SK-N-SH (cell line): ENCODE measurements around the gene C19orf47.

Source experiments
- CTCF ChIP-seq: fragments of 200-600 bp; sonication (generic); IDR thresholded peaks from 2 replicates; pipeline ENCODE4 v1.6.1; 2017; ENCODE audit warnings: antibody characterized with exemption, mild to moderate bottlenecking, moderate library complexity
- MXI1 ChIP-seq: IDR thresholded peaks from 2 replicates; pipeline ENCODE4 v1.6.1; 2012; ENCODE audit warnings: mild to moderate bottlenecking, low read depth, low read length, improper control_type of control experiment
- POLR2AphosphoS5 ChIP-seq: IDR thresholded peaks from 2 replicates; pipeline ENCODE4 v1.6.1; 2012; ENCODE audit warnings: low read depth, low read length
- SIN3A ChIP-seq: IDR thresholded peaks from 2 replicates; pipeline ENCODE4 v1.6.1; 2012; ENCODE audit warnings: low read depth, mild to moderate bottlenecking, low read length, moderate library complexity, borderline replicate concordance
- TEAD4 ChIP-seq: IDR thresholded peaks from 2 replicates; pipeline ENCODE4 v1.4.0; 2012; ENCODE audit warnings: mild to moderate bottlenecking, borderline replicate concordance; ENCODE audit not compliant: insufficient read depth
- TF ChIP-seq, protein P1 (sequence below): fragments of 150-350 bp; IDR thresholded peaks from 2 replicates; pipeline ENCODE4 v1.6.1; 2017; ENCODE audit warnings: antibody characterized with exemption, low read length, low read depth, borderline replicate concordance

DNA sequence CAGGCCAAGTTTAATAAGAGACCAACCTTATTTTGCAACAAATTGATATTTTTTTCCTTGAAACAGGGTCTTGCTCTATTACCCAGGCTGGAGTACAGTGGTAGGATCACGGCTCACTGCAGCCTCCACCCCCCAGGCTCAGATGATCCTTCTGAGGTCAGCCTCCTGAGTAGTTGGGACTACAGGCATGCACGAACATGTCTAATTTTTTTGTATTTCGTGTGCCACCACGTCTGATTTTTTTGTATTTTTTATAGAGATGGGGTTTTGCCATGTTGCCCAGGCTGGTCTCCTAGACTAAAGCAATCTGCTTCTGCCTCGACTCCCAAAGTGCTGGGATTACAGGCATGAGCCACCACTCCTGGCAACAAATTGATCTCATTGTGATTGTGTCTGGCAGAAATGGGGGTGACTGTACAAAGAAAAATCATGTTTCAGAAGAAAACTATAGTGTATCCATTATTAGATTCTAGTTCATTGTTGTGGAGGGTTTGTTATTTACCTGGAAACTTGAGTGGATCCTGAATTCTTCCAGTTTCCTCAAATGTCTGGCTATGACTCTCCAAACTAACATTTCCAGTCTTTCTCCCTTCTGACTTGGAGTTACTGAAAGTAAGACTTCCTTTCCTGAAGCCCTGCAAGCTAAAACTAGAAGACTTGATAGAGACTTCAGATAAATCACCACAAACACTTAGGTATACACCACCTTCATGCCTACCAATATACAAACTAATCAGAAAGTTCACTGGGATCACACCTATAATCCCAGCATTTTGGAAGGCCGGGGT is 45.8 kb downstream of the C19orf47 start:
- no peak for TF ChIP-seq POLR2AphosphoS5
- TF ChIP-seq SIN3A = no peak
- TF ChIP-seq TEAD4 = no peak
- TF ChIP-seq CTCF = no peak
- no peak for TF ChIP-seq MXI1
- TF ChIP-seq, protein P1, sequence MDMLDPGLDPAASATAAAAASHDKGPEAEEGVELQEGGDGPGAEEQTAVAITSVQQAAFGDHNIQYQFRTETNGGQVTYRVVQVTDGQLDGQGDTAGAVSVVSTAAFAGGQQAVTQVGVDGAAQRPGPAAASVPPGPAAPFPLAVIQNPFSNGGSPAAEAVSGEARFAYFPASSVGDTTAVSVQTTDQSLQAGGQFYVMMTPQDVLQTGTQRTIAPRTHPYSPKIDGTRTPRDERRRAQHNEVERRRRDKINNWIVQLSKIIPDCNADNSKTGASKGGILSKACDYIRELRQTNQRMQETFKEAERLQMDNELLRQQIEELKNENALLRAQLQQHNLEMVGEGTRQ = no peak
